Hematopoietic multipotent progenitor cell treated with erythropoietin and hydrocortisone succinate and interleukin-3 and kit ligand, for 17 days (in vitro differentiated cells): ENCODE results near the gene IL13RA1.
A peak's percentile ranks its signal among the peaks of the same experiment; 100 is the strongest.
"Not testable (repeated sequence)": the region's sequence is repeated elsewhere in the genome, so short reads cannot be mapped to it uniquely, and the experiment has no call there.

Experiments
- DNase-seq: peaks from one replicate; pipeline ENCODE4 v3.0.0-alpha.2; 2015; ENCODE audit warnings: low spot score

Gene IL13RA1

GRCh38 chrX:118780509-118780908 is 53.1 kb downstream of the IL13RA1 start:
- DNase-seq, result no peak

- no peak for DNase-seq
Observed at GRCh38 chrX:118780911-118781310, 53.5 kb downstream of the IL13RA1 start.

- no peak for DNase-seq
Observed at GRCh38 chrX:118795528-118796280, 68.3 kb downstream of the IL13RA1 start.

- DNase-seq, result no peak
Observed at GRCh38 chrX:118802857-118803256, 75.5 kb downstream of the IL13RA1 start.

- DNase-seq, result peak; percentile 4
Observed at GRCh38 chrX:118807151-118808017, 80.0 kb downstream of the IL13RA1 start.

- not testable (repeated sequence) for DNase-seq
Observed at GRCh38 chrX:118817257-118817656, 89.9 kb downstream of the IL13RA1 start.

GRCh38 chrX:118823263-118824172 is 96.1 kb downstream of the IL13RA1 start, which contains the start of gene ZCCHC12:
TSS of gene ZCCHC12 (plus strand) at chrX:118823824. CDS start at chrX:118825245, 1,421 bp downstream.
- no peak for DNase-seq

GRCh38 chrX:118824173-118824730 is 96.8 kb downstream of the IL13RA1 start:
- DNase-seq, result no peak

- DNase-seq, result no peak
Observed at GRCh38 chrX:118825227-118825626, 97.8 kb downstream of the IL13RA1 start.

GRCh38 chrX:118839334-118839958 is 112.0 kb downstream of the IL13RA1 start:
- peak; percentile 44 for DNase-seq
